ENCODE data around the gene TNFRSF25. TPM values are rescaled to one million over a fixed set of nuclear protein-coding genes. Genes with fewer than 3 reads are reported as not detected.

The TNFRSF25 gene
- total and polyA plus RNA-seq, 10 of the 15 experiments (the other 5 are each of a cell fraction or from before 2014, with no cell fraction given), result 0.23 to 8.6 (median 0.46) TPM; not detected in 5

DNA sequence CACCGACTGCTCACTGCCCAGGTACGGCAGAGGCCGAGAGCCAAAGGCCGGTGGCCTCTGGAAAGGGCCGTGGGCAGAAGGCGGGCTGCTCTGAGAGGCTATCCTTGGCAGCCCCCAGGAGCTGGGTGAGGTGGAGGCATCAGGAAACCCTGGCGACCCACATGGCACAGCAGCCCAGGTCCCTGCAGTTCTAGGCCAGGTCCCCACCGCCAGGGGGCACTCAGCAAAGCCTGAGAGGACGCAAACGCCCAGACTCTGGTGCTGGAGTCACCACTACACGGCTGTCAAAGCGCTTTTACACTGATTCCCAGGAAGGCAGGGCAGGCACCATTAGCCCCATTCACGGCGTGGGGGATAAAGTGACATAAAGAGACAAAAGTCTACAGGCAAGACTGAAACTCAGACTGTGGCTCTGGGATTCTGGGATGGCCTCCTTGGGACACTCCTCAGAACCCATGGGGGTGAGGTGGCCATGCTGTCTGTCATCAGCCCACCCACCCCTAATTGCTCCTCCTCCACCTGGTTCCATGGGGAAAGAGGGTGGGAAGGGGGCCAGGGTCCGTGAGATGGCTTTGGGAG lies 20.5 kb upstream of the TNFRSF25 start (continued):
- TF ChIP-seq, protein P1, sequence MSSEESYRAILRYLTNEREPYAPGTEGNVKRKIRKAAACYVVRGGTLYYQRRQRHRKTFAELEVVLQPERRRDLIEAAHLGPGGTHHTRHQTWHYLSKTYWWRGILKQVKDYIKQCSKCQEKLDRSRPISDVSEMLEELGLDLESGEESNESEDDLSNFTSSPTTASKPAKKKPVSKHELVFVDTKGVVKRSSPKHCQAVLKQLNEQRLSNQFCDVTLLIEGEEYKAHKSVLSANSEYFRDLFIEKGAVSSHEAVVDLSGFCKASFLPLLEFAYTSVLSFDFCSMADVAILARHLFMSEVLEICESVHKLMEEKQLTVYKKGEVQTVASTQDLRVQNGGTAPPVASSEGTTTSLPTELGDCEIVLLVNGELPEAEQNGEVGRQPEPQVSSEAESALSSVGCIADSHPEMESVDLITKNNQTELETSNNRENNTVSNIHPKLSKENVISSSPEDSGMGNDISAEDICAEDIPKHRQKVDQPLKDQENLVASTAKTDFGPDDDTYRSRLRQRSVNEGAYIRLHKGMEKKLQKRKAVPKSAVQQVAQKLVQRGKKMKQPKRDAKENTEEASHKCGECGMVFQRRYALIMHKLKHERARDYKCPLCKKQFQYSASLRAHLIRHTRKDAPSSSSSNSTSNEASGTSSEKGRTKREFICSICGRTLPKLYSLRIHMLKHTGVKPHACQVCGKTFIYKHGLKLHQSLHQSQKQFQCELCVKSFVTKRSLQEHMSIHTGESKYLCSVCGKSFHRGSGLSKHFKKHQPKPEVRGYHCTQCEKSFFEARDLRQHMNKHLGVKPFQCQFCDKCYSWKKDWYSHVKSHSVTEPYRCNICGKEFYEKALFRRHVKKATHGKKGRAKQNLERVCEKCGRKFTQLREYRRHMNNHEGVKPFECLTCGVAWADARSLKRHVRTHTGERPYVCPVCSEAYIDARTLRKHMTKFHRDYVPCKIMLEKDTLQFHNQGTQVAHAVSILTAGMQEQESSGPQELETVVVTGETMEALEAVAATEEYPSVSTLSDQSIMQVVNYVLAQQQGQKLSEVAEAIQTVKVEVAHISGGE (CRISPR knock-in tag; IDR thresholded peaks at IDR 0.05), result no peak

DNA sequence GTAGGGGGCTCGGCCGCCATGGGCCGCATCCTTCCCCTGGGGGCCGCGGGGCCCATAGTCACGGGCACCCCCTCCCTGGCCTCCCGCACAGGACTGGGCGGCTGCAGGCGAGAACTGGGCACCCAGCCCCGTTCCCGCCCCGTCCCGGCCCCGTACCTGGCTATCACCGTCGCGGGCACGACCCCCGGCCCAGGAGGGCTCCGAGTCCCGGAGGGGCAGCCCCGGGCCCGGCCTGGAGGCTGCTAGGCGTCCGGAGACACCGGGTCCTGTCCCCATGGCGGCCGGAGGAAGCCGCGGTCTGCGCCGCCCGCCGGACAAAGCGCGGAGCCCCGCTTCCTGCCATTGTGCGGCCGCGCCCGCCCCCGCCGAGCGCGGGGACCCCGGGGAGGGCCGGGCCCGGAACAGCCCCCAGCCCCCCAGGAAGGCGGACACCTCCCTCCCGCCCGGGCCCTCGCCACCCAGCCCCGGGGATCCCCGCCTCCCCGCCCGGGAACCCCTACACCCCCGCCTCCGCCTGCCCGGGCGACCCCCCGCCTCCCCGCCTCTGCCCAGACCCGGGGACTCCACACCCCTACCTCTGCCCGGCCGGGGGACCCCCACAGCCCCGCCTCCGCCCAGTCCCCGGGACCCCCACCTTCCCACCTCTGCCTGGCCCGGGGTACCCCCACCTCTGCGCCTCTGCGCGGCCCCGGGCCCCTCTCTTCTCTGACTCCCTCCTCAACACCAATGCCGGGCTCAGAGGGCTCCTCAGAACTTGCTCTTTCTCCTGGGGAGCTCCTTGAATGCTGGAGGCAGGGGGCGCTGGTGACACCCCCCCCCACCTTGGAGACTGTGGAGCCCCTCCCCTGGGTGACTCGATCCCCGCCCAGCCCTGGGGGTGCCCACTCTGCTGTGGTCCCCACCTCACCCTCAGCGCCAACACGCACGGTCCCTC lies 19.5 kb upstream of the TNFRSF25 start:
- ChIA-PET CTCF (interaction anchor here (1.0 to 1.4 kb wide), 3 partner anchors 9 to 38 kb away, joined by 3 to 10 read pairs (median 7); no protein-coding TSS in a partner anchor), RAD21 (ENCODE audit: unreplicated experiment) (interaction anchor here (1.1 kb wide), 1 partner anchor 160 kb away, joined by 3 read pairs; no protein-coding TSS in a partner anchor), SMC1A (ENCODE audit: uncharacterized antibody, unreplicated experiment) (interaction anchor here (0.6 kb wide), 1 partner anchor 246 kb away, joined by 3 read pairs; no protein-coding TSS in a partner anchor), POLR2A (no interaction called here)
- in situ Hi-C loops (cut with MboI), result loop anchor here (25.0 kb wide), 1 partner anchor 727 kb away; no protein-coding TSS in a partner anchor
- ATAC-seq (no peak), DNase-seq (ENCODE audit: low read depth, low spot score) (no peak), FAIRE-seq (no peak)
- no peaks in the 10 kb centered on the region for H3K4me1 ChIP-seq (ENCODE audit: control insufficient read depth, insufficient read depth, low read length)
- TF ChIP-seq SUZ12 (IDR thresholded peaks at IDR 0.05; ENCODE audit: unreplicated experiment), result peak; percentile 59
- peak in 1 of 2 experiments; percentile 31; a peak in 1 of 3 replicates for TF ChIP-seq EGR1 (IDR thresholded peaks at IDR 0.05; ENCODE audit: borderline replicate concordance in 1 of 2, low read depth in 2 of 2, low read length in 2 of 2)
- no peak for TF ChIP-seq NR2F1 (conservative IDR thresholded peaks at IDR 0.05)
- no TSS peak for BruUV-seq (replicated peaks)
- H3K27ac ChIP-seq (ENCODE audit: control insufficient read depth, insufficient read depth), result no peak overlapping the region
- H3K4me3 ChIP-seq, result no peak overlapping the region
- H3K27me3 ChIP-seq (replicated peaks in 1 of 2; ENCODE audit: control insufficient read depth in 2 of 2, insufficient read depth in 2 of 2, low read length in 1 of 2), result peaks cover 2 to 3% of the 10 kb centered on the region in 2 experiments; a peak in 3 of 4 replicates
- no peaks in the 10 kb centered on the region for H3K9me3 ChIP-seq (replicated peaks; ENCODE audit: control insufficient read depth, insufficient read depth, low read length)
- H3K4me2 ChIP-seq (ENCODE audit: control insufficient read depth, insufficient read depth), result no peak overlapping the region
- no peak overlapping the region for H2AFZ ChIP-seq (ENCODE audit: control insufficient read depth, low read depth, low read length)
- intact Hi-C loops (cut with micrococcal nuclease; ENCODE audit: unreplicated experiment), result loop anchor here (2.0 kb wide), 1 partner anchor 161 kb away; no protein-coding TSS in a partner anchor
- H3K79me2 ChIP-seq (ENCODE audit: control insufficient read depth, insufficient read depth, low read length), result no peaks in the 10 kb centered on the region
- no peak overlapping the region for H3K9ac ChIP-seq (ENCODE audit: control insufficient read depth, insufficient read depth, low read length)
- H4K20me1 ChIP-seq (ENCODE audit: control insufficient read depth, insufficient read depth), result peaks cover 2% of the 10 kb centered on the region; the same call in 1 of the 2 replicates
- 4% methylated on average over 30 of the region's 80 CpGs for WGBS (ENCODE audit: insufficient coverage, insufficient replicate concordance, low lambda C conversion rate, missing lambda C conversion rate)
- H3K36me3 ChIP-seq (ENCODE audit: control insufficient read depth in 2 of 2, insufficient read depth in 2 of 2, low read length in 1 of 2), result no peaks in the 10 kb centered on the region
